Endothelial cell of umbilical vein (primary cell): ENCODE results near the gene SORCS2. TPM values are rescaled to one million over a fixed set of nuclear protein-coding genes. Genes with fewer than 3 reads are reported as not detected.

ENCODE experiments used
- BruUV-seq: library from RNA; stranded (reverse); fragments of 400-500 nt; replicated peaks from 2 replicates; lab custom pipeline; 2021; lab: Mats Ljungman, UMichigan
- CTCF ChIA-PET: fragments of 300-600, 350-600 bp; sonication (Branson Sonifier 250); formaldehyde crosslinking; loops from one replicate; lab custom pipeline; 2021; ENCODE audit warnings: antibody characterized with exemption, inconsistent platforms; lab: Charles Lee
- POLR2A ChIA-PET: fragments of 300-600, 350-600 bp; sonication (Branson Sonifier 250); formaldehyde crosslinking; loops from one replicate; lab custom pipeline; 2021; ENCODE audit warnings: antibody characterized with exemption, inconsistent platforms; lab: Charles Lee
- DNase-seq: peaks from one replicate; pipeline ENCODE4 v3.0.0-alpha.2; 2011; ENCODE audit warnings: low read depth, low spot score
- FAIRE-seq: peaks from 2 replicates; lab custom pipeline; 2011; peaks lifted over from hg19 to GRCh38; lab: Jason Lieb, UNC
- H2AFZ ChIP-seq: 2 replicates; pipeline ENCODE4 v1.6.0; 2012; ENCODE audit warnings: low read depth, low read length, control low read depth, inconsistent platforms
- H3K27ac ChIP-seq: 2 replicates; pipeline ENCODE4 v1.5.1; 2011; ENCODE audit warnings: low read depth, mild to moderate bottlenecking, control low read depth, low read length, moderate library complexity; ENCODE audit not compliant: insufficient read depth
- H3K27me3 ChIP-seq, 2 experiments: 2 replicates each; pipeline versions ENCODE4 v1.6.0 to v1.6.1; 2011; ENCODE audit warnings: low read length in 2 of 2, mixed read lengths in 1 of 2; ENCODE audit not compliant: control insufficient read depth in 2 of 2, insufficient read depth in 2 of 2
- H3K36me3 ChIP-seq, 2 experiments: 2 replicates in 1 of 2; 3 replicates in 1 of 2; pipeline ENCODE4 v1.5.1; 2011; ENCODE audit warnings: low read length in 2 of 2, mild to moderate bottlenecking in 1 of 2, moderate library complexity in 1 of 2; ENCODE audit not compliant: control insufficient read depth in 2 of 2, insufficient read depth in 2 of 2; ENCODE audit errors: extremely low read depth in 1 of 2
- H3K4me1 ChIP-seq: 3 replicates; pipeline ENCODE4 v1.5.1; 2011; ENCODE audit warnings: mild to moderate bottlenecking, low read length; ENCODE audit not compliant: control insufficient read depth, insufficient read depth; ENCODE audit errors: extremely low read depth
- H3K4me2 ChIP-seq: 2 replicates; pipeline ENCODE4 v1.6.1; 2011; ENCODE audit warnings: low read length, control low read depth, mixed read lengths; ENCODE audit not compliant: insufficient read depth
- H3K4me3 ChIP-seq, 3 experiments: fragments of 200-600 bp in 1 of 3; sonication (generic), shearing (Covaris generic) in 1 of 3; replicated peaks in 1 of 3; 2 replicates each; pipeline ENCODE4 v1.5.1; 2011 to 2016; ENCODE audit warnings: control low read depth in 3 of 3, low read length in 3 of 3, mild to moderate bottlenecking in 2 of 3, inconsistent platforms in 1 of 3, low read depth in 1 of 3, moderate library complexity in 1 of 3; ENCODE audit not compliant: insufficient read depth in 1 of 3
- H3K79me2 ChIP-seq: 2 replicates; pipeline ENCODE4 v1.6.0; 2012; ENCODE audit warnings: low read length, inconsistent platforms; ENCODE audit not compliant: control insufficient read depth, insufficient read depth
- H3K9ac ChIP-seq: replicated peaks from 2 replicates; pipeline ENCODE3; 2011; ENCODE audit warnings: low read length, control low read depth; ENCODE audit not compliant: insufficient read depth; ENCODE audit errors: extremely low read depth
- H3K9me1 ChIP-seq: replicated peaks from 3 replicates; pipeline ENCODE4 v1.6.0; 2011; ENCODE audit warnings: mild to moderate bottlenecking, low read length; ENCODE audit not compliant: control insufficient read depth, insufficient read depth; ENCODE audit errors: extremely low read depth
- H3K9me3 ChIP-seq: replicated peaks from 2 replicates; pipeline ENCODE4 v1.5.1; 2012; ENCODE audit warnings: low read length, inconsistent platforms; ENCODE audit not compliant: control insufficient read depth, insufficient read depth
- H4K20me1 ChIP-seq: replicated peaks from 2 replicates; pipeline ENCODE3; 2011; ENCODE audit warnings: mild to moderate bottlenecking, low read length; ENCODE audit not compliant: control insufficient read depth, insufficient read depth; ENCODE audit errors: extremely low read depth
- EZH2 ChIP-seq: IDR thresholded peaks from 2 replicates; pipeline ENCODE4 v1.6.1; 2012; ENCODE audit warnings: borderline replicate concordance, low read depth, mild to moderate bottlenecking, moderate library complexity, low read length, inconsistent platforms; ENCODE audit not compliant: severe bottlenecking
- FOS ChIP-seq: IDR thresholded peaks from 2 replicates; pipeline ENCODE4 v1.6.1; 2011; ENCODE audit warnings: mild to moderate bottlenecking, low read length, moderate library complexity, borderline replicate concordance; ENCODE audit not compliant: insufficient read depth
- GATA2 ChIP-seq: IDR thresholded peaks from 2 replicates; pipeline ENCODE4 v1.7.0; 2011; ENCODE audit warnings: low read depth, mild to moderate bottlenecking, moderate library complexity, mixed read lengths, low read length; ENCODE audit not compliant: insufficient read length, insufficient read depth
- JUN ChIP-seq: IDR thresholded peaks from 2 replicates; pipeline ENCODE4 v1.6.1; 2011; ENCODE audit warnings: borderline replicate concordance, low read depth; ENCODE audit not compliant: insufficient read length, insufficient read depth
- MYC ChIP-seq: IDR thresholded peaks from one replicate; pipeline ENCODE4 v1.6.1; 2011; ENCODE audit warnings: mild to moderate bottlenecking, low read depth, low read length
- POLR2A ChIP-seq: IDR thresholded peaks from 2 replicates; pipeline ENCODE4 v1.6.1; 2012; ENCODE audit warnings: low read depth, mild to moderate bottlenecking, control low read depth, low read length
- POLR2AphosphoS5 ChIP-seq: IDR thresholded peaks from 2 replicates; pipeline ENCODE4 v1.6.1; 2012; ENCODE audit warnings: low read depth, mild to moderate bottlenecking, control low read depth, low read length, moderate library complexity; ENCODE audit not compliant: insufficient read depth
- dilution Hi-C: fragments of 300-500 bp; cut with MboI; formaldehyde crosslinking; loops from one replicate; pipeline ENCODE4 v1.15.0; 2019; ENCODE audit warnings: low sequenced_read_pairs; ENCODE audit not compliant: extremely low pct_ligation_motif_present
- intact Hi-C: fragments of 100-400 bp; cut with micrococcal nuclease; formaldehyde crosslinking; loops from one replicate; pipeline ENCODE4 v1.10.0; 2022
- polyA plus RNA-seq, 4 experiments: library from polyadenylated mRNA; depleted of rRNA in 3 of 4; stranded (reverse) in 3 of 4; unstranded in 1 of 4; fragments of >200 nt; gene quantifications; 2 replicates each; pipeline versions ENCODE4 v1.2.1 to v1.2.3, GENCODE V29; 2011 to 2012; ENCODE audit warnings: missing spikeins in 1 of 4
- total RNA-seq: library from RNA; stranded (reverse); gene quantifications from 2 replicates; pipeline ENCODE4 v1.2.3, GENCODE V29; 2021
- TF ChIP-seq, protein P1 (sequence below), 2 donors: IDR thresholded peaks; 1 replicate in 1 of 2; 2 replicates in 1 of 2; pipeline ENCODE4 v1.5.1; 2011; ENCODE audit warnings: low read length in 2 of 2, mild to moderate bottlenecking in 2 of 2, moderate library complexity in 2 of 2, control low read depth in 1 of 2, inconsistent platforms in 1 of 2, low read depth in 1 of 2; ENCODE audit not compliant: insufficient read depth in 1 of 2; ENCODE audit errors: extremely low read depth in 1 of 2
- TF ChIP-seq, protein P2 (sequence below): IDR thresholded peaks from 2 replicates; pipeline ENCODE4 v1.6.1; 2011; ENCODE audit not compliant: insufficient read depth, insufficient read length

Gene SORCS2
- total and polyA plus RNA-seq, 2 donors (not counting 3 experiments of a cell fraction or from before 2014, with no cell fraction given), result not detected

DNA sequence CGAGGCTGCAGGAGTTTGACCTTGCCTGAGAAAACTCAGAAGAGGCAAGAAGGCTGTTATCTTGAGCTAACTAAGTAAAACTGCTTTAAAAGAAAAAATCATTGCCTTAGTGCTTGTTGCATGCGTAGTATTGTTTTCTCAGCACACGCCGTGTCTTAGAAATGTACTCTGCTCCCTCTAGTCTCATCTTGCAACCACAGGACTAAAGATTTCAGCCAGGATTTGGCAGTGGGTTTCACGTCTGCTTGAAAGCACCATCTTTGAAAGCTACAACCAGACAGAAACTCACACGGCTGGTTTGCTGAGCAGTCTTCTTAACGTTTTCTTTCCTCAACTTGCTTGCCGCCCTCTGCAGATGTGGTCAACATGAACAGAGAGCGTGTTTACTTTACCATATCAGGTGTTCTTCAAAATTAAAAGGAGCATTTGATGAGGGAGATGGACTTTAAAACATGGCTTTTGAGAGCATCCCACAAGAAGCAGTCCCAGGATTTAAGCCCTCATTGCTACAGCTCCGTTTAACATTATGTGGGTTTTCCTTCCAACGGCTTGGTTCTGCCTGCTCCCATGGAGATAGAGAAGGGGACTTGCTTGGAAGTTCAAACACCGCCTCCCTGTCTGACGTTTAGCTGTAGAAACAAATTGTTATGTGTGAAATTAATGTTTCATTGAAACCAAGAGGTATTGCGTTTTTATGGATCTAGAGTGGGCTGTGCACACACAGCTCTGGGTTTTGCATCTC, 3.4 kb downstream of the SORCS2 start:
- peaks cover 36 to 37% of the 10 kb centered on the region in 2 experiments for H3K27me3 ChIP-seq
- no peaks in the 10 kb centered on the region for H4K20me1 ChIP-seq
- BruUV-seq, result no TSS peak

DNA sequence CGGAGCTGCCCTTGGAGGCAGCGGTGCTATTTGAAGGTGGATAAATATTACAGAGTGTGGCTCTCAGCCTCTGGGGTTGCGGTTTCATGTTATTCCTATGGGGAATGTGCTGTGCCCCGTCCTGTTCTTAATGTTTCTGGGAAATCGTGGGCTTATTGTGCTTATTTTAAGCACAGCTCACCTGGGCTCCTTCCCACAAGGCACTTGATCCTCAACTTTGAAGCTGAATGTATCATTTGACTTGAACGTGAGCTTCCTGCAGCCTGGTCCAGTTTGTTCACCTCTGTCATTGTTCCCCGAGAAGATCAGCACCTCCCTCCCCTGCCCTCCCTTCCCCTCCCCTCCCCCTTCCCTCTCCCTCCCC, 3.9 kb downstream of the SORCS2 start:
- Histone ChIP-seq H3K36me3 (no peaks in the 10 kb centered on the region), H3K79me2 (no peaks in the 10 kb centered on the region), H3K9me3 (no peaks in the 10 kb centered on the region), H3K27me3 (peaks cover 34 to 37% of the 10 kb centered on the region in 2 experiments), H2AFZ (no peak overlapping the region), H3K4me1 (no peaks in the 10 kb centered on the region), H3K4me3 (no peak overlapping the region), H3K9ac (no peak overlapping the region), H3K4me2 (no peak overlapping the region), H3K9me1 (no peaks in the 10 kb centered on the region), H4K20me1 (no peaks in the 10 kb centered on the region), H3K27ac (no peak overlapping the region)
- no TSS peak for BruUV-seq
- ChIA-PET CTCF (interaction anchor here (1.6 to 4.1 kb wide), 4 partner anchors 10 to 524 kb away, joined by 3 to 26 read pairs (median 12); no protein-coding TSS in a partner anchor), POLR2A (no interaction called here)
- no peak for FAIRE-seq
- intact Hi-C loops, result no loop called here
- DNase-seq, result no peak
- TF ChIP-seq POLR2A, result no peak
- no peak for TF ChIP-seq MYC
- TF ChIP-seq, protein P1, sequence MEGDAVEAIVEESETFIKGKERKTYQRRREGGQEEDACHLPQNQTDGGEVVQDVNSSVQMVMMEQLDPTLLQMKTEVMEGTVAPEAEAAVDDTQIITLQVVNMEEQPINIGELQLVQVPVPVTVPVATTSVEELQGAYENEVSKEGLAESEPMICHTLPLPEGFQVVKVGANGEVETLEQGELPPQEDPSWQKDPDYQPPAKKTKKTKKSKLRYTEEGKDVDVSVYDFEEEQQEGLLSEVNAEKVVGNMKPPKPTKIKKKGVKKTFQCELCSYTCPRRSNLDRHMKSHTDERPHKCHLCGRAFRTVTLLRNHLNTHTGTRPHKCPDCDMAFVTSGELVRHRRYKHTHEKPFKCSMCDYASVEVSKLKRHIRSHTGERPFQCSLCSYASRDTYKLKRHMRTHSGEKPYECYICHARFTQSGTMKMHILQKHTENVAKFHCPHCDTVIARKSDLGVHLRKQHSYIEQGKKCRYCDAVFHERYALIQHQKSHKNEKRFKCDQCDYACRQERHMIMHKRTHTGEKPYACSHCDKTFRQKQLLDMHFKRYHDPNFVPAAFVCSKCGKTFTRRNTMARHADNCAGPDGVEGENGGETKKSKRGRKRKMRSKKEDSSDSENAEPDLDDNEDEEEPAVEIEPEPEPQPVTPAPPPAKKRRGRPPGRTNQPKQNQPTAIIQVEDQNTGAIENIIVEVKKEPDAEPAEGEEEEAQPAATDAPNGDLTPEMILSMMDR (IDR thresholded peaks at IDR 0.05; ENCODE audit: extremely low read depth in 1 of 2, insufficient read depth in 1 of 2, low read depth in 1 of 2, low read length in 2 of 2), result no peak
- no peak for TF ChIP-seq POLR2AphosphoS5
- TF ChIP-seq FOS, result no peak
- no peak for TF ChIP-seq EZH2
- no peak for TF ChIP-seq JUN
- TF ChIP-seq GATA2, result no peak
- TF ChIP-seq, protein P2, sequence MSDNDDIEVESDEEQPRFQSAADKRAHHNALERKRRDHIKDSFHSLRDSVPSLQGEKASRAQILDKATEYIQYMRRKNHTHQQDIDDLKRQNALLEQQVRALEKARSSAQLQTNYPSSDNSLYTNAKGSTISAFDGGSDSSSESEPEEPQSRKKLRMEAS, result no peak
- dilution Hi-C loops, result no loop called here

More for the DNA sequence above, 3.4 kb downstream of the SORCS2 start:
- no peak overlapping the region for H3K4me3 ChIP-seq
- H3K9ac ChIP-seq, result no peak overlapping the region
- POLR2A ChIA-PET, result no interaction called here
- no peak overlapping the region for H3K4me2 ChIP-seq
- no peaks in the 10 kb centered on the region for H3K36me3 ChIP-seq
- H3K4me1 ChIP-seq, result no peaks in the 10 kb centered on the region
- CTCF ChIA-PET, result interaction anchor here (1.6 to 4.1 kb wide), 7 partner anchors 11 to 525 kb away, joined by 3 to 26 read pairs (median 15); no protein-coding TSS in a partner anchor
- H3K79me2 ChIP-seq, result no peaks in the 10 kb centered on the region
- no peak overlapping the region for H2AFZ ChIP-seq
- no peaks in the 10 kb centered on the region for H3K9me3 ChIP-seq
- dilution Hi-C loops (no loop called here), intact Hi-C loops (no loop called here)
- TF ChIP-seq JUN, result no peak
- TF ChIP-seq POLR2AphosphoS5, result no peak
- TF ChIP-seq GATA2, result no peak
- no peak for TF ChIP-seq FOS
- TF ChIP-seq EZH2, result no peak
- FAIRE-seq (no peak), DNase-seq (no peak)
- H3K27ac ChIP-seq, result no peak overlapping the region
- no peaks in the 10 kb centered on the region for H3K9me1 ChIP-seq
